Measurements from ENCODE around the gene XIRP1.

DNA sequence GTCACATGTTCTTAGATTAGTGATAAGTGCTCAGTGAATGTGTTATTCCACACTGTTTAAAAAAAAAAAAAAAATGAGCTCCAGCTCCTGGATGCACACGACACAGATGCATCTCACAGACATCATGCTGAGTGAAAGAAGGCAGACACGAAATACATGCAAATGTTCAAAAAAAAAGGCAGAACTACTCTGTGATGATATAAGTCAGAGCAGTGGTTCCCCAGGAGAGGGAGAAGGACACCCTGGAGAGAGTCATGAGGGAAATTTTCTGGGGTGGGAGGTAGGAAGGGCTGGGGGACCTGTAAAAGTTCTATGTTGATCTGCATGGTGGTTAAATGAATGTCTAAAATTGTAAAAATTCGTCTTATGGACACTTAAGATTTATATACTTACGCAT, 43.3 kb downstream of the XIRP1 start:
- TF ChIP-seq, protein P1, sequence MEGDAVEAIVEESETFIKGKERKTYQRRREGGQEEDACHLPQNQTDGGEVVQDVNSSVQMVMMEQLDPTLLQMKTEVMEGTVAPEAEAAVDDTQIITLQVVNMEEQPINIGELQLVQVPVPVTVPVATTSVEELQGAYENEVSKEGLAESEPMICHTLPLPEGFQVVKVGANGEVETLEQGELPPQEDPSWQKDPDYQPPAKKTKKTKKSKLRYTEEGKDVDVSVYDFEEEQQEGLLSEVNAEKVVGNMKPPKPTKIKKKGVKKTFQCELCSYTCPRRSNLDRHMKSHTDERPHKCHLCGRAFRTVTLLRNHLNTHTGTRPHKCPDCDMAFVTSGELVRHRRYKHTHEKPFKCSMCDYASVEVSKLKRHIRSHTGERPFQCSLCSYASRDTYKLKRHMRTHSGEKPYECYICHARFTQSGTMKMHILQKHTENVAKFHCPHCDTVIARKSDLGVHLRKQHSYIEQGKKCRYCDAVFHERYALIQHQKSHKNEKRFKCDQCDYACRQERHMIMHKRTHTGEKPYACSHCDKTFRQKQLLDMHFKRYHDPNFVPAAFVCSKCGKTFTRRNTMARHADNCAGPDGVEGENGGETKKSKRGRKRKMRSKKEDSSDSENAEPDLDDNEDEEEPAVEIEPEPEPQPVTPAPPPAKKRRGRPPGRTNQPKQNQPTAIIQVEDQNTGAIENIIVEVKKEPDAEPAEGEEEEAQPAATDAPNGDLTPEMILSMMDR (IDR thresholded peaks at IDR 0.05): no peak
- TF ChIP-seq POLR2AphosphoS5 (IDR thresholded peaks at IDR 0.05) (no peak), POLR2A (IDR thresholded peaks at IDR 0.05) (no peak)
